ENCODE measurements around the gene ITGA1. TPM values are rescaled to one million over a fixed set of nuclear protein-coding genes. Genes with fewer than 3 reads are reported as not detected.

Gene ITGA1
- total RNA-seq, 4 donors from 2014 or later = 41.8 to 94.0 (median 69.6) TPM

GRCh38 chr5:52799358-52799982, 11.8 kb downstream of the ITGA1 start:
- TF ChIP-seq, protein P1, sequence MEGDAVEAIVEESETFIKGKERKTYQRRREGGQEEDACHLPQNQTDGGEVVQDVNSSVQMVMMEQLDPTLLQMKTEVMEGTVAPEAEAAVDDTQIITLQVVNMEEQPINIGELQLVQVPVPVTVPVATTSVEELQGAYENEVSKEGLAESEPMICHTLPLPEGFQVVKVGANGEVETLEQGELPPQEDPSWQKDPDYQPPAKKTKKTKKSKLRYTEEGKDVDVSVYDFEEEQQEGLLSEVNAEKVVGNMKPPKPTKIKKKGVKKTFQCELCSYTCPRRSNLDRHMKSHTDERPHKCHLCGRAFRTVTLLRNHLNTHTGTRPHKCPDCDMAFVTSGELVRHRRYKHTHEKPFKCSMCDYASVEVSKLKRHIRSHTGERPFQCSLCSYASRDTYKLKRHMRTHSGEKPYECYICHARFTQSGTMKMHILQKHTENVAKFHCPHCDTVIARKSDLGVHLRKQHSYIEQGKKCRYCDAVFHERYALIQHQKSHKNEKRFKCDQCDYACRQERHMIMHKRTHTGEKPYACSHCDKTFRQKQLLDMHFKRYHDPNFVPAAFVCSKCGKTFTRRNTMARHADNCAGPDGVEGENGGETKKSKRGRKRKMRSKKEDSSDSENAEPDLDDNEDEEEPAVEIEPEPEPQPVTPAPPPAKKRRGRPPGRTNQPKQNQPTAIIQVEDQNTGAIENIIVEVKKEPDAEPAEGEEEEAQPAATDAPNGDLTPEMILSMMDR (IDR thresholded peaks at IDR 0.05) = no peak
- no peak for TF ChIP-seq POLR2A (IDR thresholded peaks at IDR 0.05)
- H3K27me3 ChIP-seq = no peaks in the 10 kb centered on the region
- peak; percentile 59 to 63 for DNase-seq
- intact Hi-C loops (cut with DNase I; ENCODE audit: low total_unique reads) = no loop called here
- H3K36me3 ChIP-seq = no peaks in the 10 kb centered on the region
- H3K4me1 ChIP-seq = peaks cover 0 to 23% of the 10 kb centered on the region in 2 donors
- peak overlapping the region; percentile 91 to 96 for H3K27ac ChIP-seq
- no peaks in the 10 kb centered on the region for H3K9me3 ChIP-seq
- peak overlapping the region; percentile 54 to 63 for H3K4me3 ChIP-seq

DNA sequence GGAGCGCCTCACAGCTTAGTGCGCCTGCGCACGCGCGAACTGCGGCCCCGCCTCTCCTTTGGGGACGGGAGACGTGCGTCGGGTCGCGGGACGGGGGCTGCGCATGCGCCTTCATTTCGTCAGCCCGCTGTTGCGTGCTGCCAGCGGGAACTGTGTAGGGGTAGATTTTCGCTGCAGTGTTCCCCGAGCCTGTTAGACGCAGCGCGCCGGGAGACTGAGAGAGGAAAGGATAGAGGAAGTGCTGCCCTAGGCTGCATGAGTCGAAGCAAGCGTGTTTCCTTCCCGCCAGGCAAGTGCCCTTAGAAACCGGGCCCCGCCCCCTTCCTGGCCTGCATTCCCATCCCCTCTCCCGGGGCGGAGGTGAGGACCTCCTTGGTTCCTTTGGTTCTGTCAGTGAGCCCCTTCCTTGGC, 12.3 kb downstream of the ITGA1 start:
- no peaks in the 10 kb centered on the region for H3K36me3 ChIP-seq
- TF ChIP-seq POLR2A (IDR thresholded peaks at IDR 0.05) = peak; percentile 87 to 88
- TF ChIP-seq, protein P1 (IDR thresholded peaks at IDR 0.05) = no peak
- H3K27me3 ChIP-seq = no peaks in the 10 kb centered on the region
- intact Hi-C loops (cut with DNase I; ENCODE audit: low total_unique reads) = no loop called here
- peak overlapping the region; percentile 91 to 96 for H3K27ac ChIP-seq
- DNase-seq = peak; percentile 95 to 97
- H3K9me3 ChIP-seq = no peaks in the 10 kb centered on the region
- H3K4me1 ChIP-seq = peaks cover 0 to 23% of the 10 kb centered on the region in 2 donors
- peak overlapping the region; percentile 54 to 63 for H3K4me3 ChIP-seq

DNA sequence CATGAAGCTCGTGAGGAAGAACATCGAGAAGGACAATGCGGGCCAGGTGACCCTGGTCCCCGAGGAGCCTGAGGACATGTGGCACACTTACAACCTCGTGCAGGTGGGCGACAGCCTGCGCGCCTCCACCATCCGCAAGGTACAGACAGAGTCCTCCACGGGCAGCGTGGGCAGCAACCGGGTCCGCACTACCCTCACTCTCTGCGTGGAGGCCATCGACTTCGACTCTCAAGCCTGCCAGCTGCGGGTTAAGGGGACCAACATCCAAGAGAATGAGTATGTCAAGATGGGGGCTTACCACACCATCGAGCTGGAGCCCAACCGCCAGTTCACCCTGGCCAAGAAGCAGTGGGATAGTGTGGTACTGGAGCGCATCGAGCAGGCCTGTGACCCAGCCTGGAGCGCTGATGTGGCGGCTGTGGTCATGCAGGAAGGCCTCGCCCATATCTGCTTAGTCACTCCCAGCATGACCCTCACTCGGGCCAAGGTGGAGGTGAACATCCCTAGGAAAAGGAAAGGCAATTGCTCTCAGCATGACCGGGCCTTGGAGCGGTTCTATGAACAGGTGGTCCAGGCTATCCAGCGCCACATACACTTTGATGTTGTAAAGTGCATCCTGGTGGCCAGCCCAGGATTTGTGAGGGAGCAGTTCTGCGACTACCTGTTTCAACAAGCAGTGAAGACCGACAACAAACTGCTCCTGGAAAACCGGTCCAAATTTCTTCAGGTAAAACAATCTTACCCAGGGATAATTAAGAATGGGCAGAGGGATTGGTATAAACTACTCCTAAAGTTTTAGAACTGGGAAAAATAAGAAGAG, 12.9 kb downstream of the ITGA1 start:
- peak in 1 of 2 donors; percentile 14 for TF ChIP-seq POLR2A (IDR thresholded peaks at IDR 0.05)
- TF ChIP-seq, protein P1 (IDR thresholded peaks at IDR 0.05) = no peak
- peak overlapping the region; percentile 54 to 63 for H3K4me3 ChIP-seq
- no peaks in the 10 kb centered on the region for H3K9me3 ChIP-seq
- intact Hi-C loops (cut with DNase I; ENCODE audit: low total_unique reads) = no loop called here
- H3K27me3 ChIP-seq = no peaks in the 10 kb centered on the region
- no peaks in the 10 kb centered on the region for H3K36me3 ChIP-seq
- peaks cover 0 to 23% of the 10 kb centered on the region in 2 donors for H3K4me1 ChIP-seq
- DNase-seq = peak; percentile 64 to 73
- peak overlapping the region; percentile 91 to 96 for H3K27ac ChIP-seq

DNA sequence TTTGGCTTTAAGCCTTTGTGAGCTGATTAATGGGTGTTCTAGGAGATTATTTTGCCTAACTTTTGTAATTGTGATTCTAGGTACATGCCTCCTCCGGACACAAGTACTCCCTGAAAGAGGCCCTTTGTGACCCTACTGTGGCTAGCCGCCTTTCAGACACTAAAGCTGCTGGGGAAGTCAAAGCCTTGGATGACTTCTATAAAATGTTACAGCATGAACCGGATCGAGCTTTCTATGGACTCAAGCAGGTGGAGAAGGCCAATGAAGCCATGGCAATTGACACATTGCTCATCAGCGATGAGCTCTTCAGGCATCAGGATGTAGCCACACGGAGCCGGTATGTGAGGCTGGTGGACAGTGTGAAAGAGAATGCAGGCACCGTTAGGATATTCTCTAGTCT, 13.6 kb downstream of the ITGA1 start:
- H3K9me3 ChIP-seq = no peaks in the 10 kb centered on the region
- H3K27me3 ChIP-seq = no peaks in the 10 kb centered on the region
- peak overlapping the region; percentile 91 to 96 for H3K27ac ChIP-seq
- intact Hi-C loops (cut with DNase I; ENCODE audit: low total_unique reads) = no loop called here
- TF ChIP-seq POLR2A (IDR thresholded peaks at IDR 0.05) = no peak
- no peaks in the 10 kb centered on the region for H3K36me3 ChIP-seq
- peak overlapping the region; percentile 54 to 63 for H3K4me3 ChIP-seq
- peaks cover 0 to 17% of the 10 kb centered on the region in 2 donors for H3K4me1 ChIP-seq
- no peak for DNase-seq

- no peak for DNase-seq
- Histone ChIP-seq H3K27me3 (no peaks in the 10 kb centered on the region), H3K4me1 (peaks cover 0 to 23% of the 10 kb centered on the region in 2 donors), H3K27ac (peak overlapping the region; percentile 32 to 96), H3K36me3 (no peaks in the 10 kb centered on the region), H3K9me3 (no peaks in the 10 kb centered on the region), H3K4me3 (peak overlapping the region; percentile 54 to 63)
- TF ChIP-seq, protein P1 (IDR thresholded peaks at IDR 0.05) = no peak
- no peak for TF ChIP-seq POLR2A (IDR thresholded peaks at IDR 0.05)
- intact Hi-C loops (cut with DNase I; ENCODE audit: low total_unique reads) = no loop called here
Measured at GRCh38 chr5:52802272-52802973, 14.7 kb downstream of the ITGA1 start.
